A673 (cell line): ENCODE data around the gene EYS. TPM values are rescaled to one million over a fixed set of nuclear protein-coding genes. Genes with fewer than 3 reads are reported as not detected.

Experiments used
- BruUV-seq: library from RNA; stranded (reverse); fragments of 400-500 nt; replicated peaks from 2 replicates; lab custom pipeline; 2021; lab: Mats Ljungman, UMichigan
- CTCF ChIA-PET: fragments of 300-600 bp; sonication (Branson Sonifier 250); formaldehyde crosslinking; loops from one replicate; lab custom pipeline; 2022; ENCODE audit warnings: antibody characterized with exemption; lab: Charles Lee
- POLR2A ChIA-PET: fragments of 300-600 bp; sonication (Branson Sonifier 250); formaldehyde crosslinking; loops from one replicate; lab custom pipeline; 2022; ENCODE audit warnings: antibody characterized with exemption; ENCODE audit not compliant: low non-redundant PET; lab: Charles Lee
- DNase-seq: peaks from one replicate; pipeline ENCODE4 v3.0.0-alpha.2; 2015; ENCODE audit warnings: low spot score
- H3K27ac ChIP-seq: fragments of 200-600 bp; sonication (generic); 2 replicates; pipeline ENCODE4 v1.5.1; 2016; ENCODE audit warnings: mixed run types, low read depth, mild to moderate bottlenecking, mixed read lengths, antibody characterized with exemption, low read length; ENCODE audit not compliant: poor library complexity, severe bottlenecking
- H3K27me3 ChIP-seq: fragments of 200-600 bp; sonication (generic); replicated peaks from 2 replicates; pipeline ENCODE4 v1.6.1; 2017; ENCODE audit warnings: mixed run types, low read depth, mild to moderate bottlenecking, mixed read lengths, antibody characterized with exemption, low read length; ENCODE audit not compliant: insufficient read depth, poor library complexity
- H3K36me3 ChIP-seq: fragments of 200-600 bp; sonication (generic); 2 replicates; pipeline ENCODE4 v1.6.1; 2016; ENCODE audit warnings: mixed run types, mild to moderate bottlenecking, mixed read lengths, antibody characterized with exemption, low read length; ENCODE audit not compliant: insufficient read depth, poor library complexity, severe bottlenecking
- H3K4me1 ChIP-seq: fragments of 200-600 bp; sonication (generic); 2 replicates; pipeline ENCODE4 v1.6.1; 2017; ENCODE audit warnings: mixed run types, mild to moderate bottlenecking, mixed read lengths, antibody characterized with exemption, low read length; ENCODE audit not compliant: insufficient read depth, poor library complexity, severe bottlenecking
- H3K4me3 ChIP-seq: fragments of 200-600 bp; sonication (generic); 2 replicates; pipeline ENCODE4 v1.5.1; 2016; ENCODE audit warnings: low read depth, mixed run types, mild to moderate bottlenecking, mixed read lengths, low read length; ENCODE audit not compliant: poor library complexity, severe bottlenecking
- H3K9me3 ChIP-seq: fragments of 200-600 bp; sonication (generic); 2 replicates; pipeline ENCODE4 v1.6.1; 2016; ENCODE audit warnings: mixed run types, low read depth, mild to moderate bottlenecking, mixed read lengths, antibody characterized with exemption, low read length; ENCODE audit not compliant: poor library complexity, severe bottlenecking
- EZH2 ChIP-seq: fragments of 200-600 bp; sonication (generic); IDR thresholded peaks from 2 replicates; pipeline ENCODE4 v1.6.1; 2017; ENCODE audit warnings: borderline replicate concordance, low read depth, mild to moderate bottlenecking, mixed read lengths, antibody characterized with exemption, low read length; ENCODE audit not compliant: poor library complexity, severe bottlenecking
- intact Hi-C: fragments of 100-400 bp; cut with micrococcal nuclease; formaldehyde crosslinking; loops from one replicate; pipeline ENCODE4 v1.10.0; 2022; ENCODE audit not compliant: unreplicated experiment
- total RNA-seq: library from RNA; stranded (reverse); gene quantifications from 2 replicates; pipeline ENCODE4 v1.2.3, GENCODE V29; 2021
- TF ChIP-seq, protein P1 (sequence below): fragments of 300-800, 200-600 bp; sonication (generic); conservative IDR thresholded peaks from 2 replicates; pipeline ENCODE4 v1.5.1; 2017; ENCODE audit warnings: low read depth, mild to moderate bottlenecking, antibody characterized with exemption, low read length, moderate library complexity, mixed read lengths

EYS gene
- total RNA-seq, 1 experiment from 2014 or later = 0.47 TPM

DNA sequence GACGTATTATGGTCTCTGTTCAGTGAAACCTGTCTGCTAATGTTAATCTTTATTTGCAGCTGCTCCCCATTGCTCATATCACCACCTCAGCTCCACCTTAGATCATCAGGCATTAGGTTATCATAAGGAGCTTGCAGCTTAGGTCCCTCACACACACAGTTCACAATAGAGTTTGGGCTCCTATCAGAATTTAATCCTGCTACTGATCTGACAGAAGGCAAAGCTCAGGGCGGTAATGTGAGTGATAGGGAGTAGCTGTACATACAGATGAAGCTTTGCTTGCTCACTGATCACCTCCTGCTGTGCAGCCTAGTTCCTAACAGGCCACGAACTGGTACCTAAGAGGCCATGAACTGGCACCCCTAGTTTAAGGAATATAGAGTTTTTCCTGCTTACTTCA lies 989.7 kb downstream of the EYS start:
- Histone ChIP-seq H3K27ac (no peak overlapping the region), H3K27me3 (no peaks in the 10 kb centered on the region), H3K4me3 (no peak overlapping the region), H3K36me3 (no peaks in the 10 kb centered on the region), H3K9me3 (peaks cover 3% of the 10 kb centered on the region), H3K4me1 (no peaks in the 10 kb centered on the region)
- ChIA-PET POLR2A (no interaction called here), CTCF (no interaction called here)
- no TSS peak for BruUV-seq
- no peak for TF ChIP-seq EZH2
- TF ChIP-seq, protein P1, sequence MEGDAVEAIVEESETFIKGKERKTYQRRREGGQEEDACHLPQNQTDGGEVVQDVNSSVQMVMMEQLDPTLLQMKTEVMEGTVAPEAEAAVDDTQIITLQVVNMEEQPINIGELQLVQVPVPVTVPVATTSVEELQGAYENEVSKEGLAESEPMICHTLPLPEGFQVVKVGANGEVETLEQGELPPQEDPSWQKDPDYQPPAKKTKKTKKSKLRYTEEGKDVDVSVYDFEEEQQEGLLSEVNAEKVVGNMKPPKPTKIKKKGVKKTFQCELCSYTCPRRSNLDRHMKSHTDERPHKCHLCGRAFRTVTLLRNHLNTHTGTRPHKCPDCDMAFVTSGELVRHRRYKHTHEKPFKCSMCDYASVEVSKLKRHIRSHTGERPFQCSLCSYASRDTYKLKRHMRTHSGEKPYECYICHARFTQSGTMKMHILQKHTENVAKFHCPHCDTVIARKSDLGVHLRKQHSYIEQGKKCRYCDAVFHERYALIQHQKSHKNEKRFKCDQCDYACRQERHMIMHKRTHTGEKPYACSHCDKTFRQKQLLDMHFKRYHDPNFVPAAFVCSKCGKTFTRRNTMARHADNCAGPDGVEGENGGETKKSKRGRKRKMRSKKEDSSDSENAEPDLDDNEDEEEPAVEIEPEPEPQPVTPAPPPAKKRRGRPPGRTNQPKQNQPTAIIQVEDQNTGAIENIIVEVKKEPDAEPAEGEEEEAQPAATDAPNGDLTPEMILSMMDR = no peak
- intact Hi-C loops = no loop called here
- no peak for DNase-seq

DNA sequence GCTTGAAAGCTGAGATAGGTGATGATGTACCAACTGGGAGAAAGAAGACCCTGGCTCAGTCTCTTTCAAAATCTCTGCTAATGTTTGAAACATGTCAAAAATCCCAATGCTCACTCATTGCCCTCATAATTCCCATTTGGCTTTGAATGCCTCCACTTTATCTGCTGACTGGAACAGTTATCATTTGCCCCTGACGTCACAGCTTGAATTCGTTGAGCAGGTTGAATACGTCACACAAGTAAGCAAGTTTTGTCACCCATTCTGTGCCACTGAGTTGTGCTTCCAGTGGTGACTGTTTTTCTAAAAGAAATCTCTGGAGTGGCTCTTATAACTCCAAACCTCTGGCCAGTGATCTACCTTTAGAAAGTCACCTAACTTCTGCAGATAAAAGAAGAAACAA lies 991.4 kb downstream of the EYS start:
- no peak overlapping the region for H3K27ac ChIP-seq
- POLR2A ChIA-PET = no interaction called here
- no TSS peak for BruUV-seq
- no peaks in the 10 kb centered on the region for H3K27me3 ChIP-seq
- intact Hi-C loops = no loop called here
- no peak overlapping the region for H3K4me3 ChIP-seq
- no peak for DNase-seq
- no peaks in the 10 kb centered on the region for H3K4me1 ChIP-seq
- peaks cover 3% of the 10 kb centered on the region for H3K9me3 ChIP-seq
- no peaks in the 10 kb centered on the region for H3K36me3 ChIP-seq
- CTCF ChIA-PET = no interaction called here
- TF ChIP-seq, protein P1 = no peak
- no peak for TF ChIP-seq EZH2

DNA sequence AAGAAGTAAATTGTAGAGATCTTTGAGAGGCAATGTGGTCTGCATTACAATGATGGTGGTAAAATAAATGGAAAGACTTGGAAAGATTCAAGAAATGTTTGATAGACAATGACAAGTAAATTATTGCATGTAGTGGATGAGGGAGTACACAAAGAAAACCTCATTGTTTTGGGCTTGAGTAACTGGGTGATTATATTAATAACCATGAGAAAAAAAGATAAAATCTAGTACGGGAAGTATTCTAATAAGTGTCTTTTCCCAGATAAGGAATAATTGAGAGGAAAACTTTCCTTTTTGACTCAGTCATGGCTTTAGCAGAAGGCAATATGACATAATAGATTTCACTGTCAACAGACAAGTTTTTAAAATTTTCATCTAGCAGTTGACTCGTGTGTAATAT lies 993.0 kb downstream of the EYS start:
- no peak for DNase-seq
- no TSS peak for BruUV-seq
- Histone ChIP-seq H3K9me3 (peaks cover 3% of the 10 kb centered on the region), H3K36me3 (no peaks in the 10 kb centered on the region), H3K4me3 (no peak overlapping the region), H3K4me1 (no peaks in the 10 kb centered on the region), H3K27ac (no peak overlapping the region), H3K27me3 (no peaks in the 10 kb centered on the region)
- no peak for TF ChIP-seq EZH2
- TF ChIP-seq, protein P1 = no peak
- ChIA-PET POLR2A (no interaction called here), CTCF (no interaction called here)
- intact Hi-C loops = no loop called here
